HG03457 (cell line): ENCODE measurements around the gene CTSZ.
A peak's percentile ranks its signal among the peaks of the same experiment; 100 is the strongest.
"Not testable (repeated sequence)": the region's sequence is repeated elsewhere in the genome, so short reads cannot be mapped to it uniquely, and the experiment has no call there.

Experiments used
- ATAC-seq: cut with Tn5 transposase; IDR thresholded peaks from one replicate; pipeline ENCODE4 v1.9.1; 2021; ENCODE audit warnings: moderate number of reproducible peaks; ENCODE audit not compliant: unreplicated experiment

Gene CTSZ

DNA sequence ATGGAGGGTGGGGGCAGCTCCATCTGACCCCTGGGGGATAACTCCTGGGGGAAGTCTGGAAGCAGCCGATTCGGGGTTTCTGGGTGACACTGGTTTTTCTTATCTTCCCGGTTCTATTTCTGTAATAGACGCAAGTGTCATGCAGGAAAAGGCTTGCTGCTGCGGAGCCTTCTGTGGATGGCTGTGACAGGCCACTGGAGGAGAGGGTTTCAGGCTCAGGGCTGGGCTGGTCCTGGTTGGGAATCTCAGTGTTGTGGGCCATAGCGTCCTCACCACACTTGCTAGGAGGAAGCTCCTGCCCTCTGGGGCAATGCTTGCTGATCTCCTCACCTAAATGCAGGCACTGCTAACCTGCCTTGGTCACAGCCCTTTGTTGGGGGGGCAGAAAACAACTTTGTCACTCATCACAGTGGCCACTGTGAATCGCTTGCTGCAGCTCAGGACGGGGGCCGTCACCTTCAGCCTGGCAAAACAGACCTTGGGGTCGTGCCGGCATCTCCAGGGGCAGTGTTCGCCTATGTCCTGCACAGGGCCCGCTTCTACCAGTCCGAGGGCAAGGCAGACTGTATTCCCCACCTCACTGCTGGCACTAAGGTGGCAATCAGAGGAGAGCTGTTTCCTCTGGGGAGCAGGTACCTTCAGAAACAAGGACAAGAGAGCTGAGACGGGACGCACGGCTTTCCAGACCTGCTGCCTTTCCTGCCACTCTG, 7.8 kb upstream of the CTSZ start:
- no peak for ATAC-seq

DNA sequence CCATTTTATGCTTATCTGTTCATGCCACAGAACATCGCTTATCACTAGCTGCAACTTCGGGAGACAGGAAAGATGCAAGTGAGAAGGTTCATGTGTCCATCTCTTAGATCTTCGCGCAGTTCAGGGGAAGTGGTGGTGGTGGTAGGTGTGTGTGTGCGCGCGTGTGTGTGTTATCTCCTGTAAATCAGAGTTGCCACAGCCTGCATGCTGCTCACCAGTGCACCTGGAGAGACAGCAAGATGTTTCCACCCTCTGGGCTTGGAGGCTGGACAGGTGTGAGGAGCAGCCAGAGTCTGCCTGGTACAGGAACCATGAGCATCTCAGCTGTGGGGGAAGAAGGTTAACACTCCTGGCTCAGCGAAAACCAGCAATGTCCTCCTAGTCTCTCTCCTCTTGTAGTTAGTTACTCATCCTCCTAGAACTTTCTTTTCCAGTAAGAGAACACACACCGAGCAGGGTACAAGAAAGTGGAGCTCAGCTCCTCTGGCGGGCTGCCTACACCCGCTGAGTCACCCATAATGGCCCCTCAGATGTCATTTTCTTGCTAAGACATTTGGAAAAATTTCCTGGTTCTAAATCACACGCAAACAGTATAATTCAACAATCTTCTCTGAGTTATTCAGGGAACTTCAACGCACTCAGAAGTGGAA, 7.0 kb upstream of the CTSZ start:
- no peak for ATAC-seq

DNA sequence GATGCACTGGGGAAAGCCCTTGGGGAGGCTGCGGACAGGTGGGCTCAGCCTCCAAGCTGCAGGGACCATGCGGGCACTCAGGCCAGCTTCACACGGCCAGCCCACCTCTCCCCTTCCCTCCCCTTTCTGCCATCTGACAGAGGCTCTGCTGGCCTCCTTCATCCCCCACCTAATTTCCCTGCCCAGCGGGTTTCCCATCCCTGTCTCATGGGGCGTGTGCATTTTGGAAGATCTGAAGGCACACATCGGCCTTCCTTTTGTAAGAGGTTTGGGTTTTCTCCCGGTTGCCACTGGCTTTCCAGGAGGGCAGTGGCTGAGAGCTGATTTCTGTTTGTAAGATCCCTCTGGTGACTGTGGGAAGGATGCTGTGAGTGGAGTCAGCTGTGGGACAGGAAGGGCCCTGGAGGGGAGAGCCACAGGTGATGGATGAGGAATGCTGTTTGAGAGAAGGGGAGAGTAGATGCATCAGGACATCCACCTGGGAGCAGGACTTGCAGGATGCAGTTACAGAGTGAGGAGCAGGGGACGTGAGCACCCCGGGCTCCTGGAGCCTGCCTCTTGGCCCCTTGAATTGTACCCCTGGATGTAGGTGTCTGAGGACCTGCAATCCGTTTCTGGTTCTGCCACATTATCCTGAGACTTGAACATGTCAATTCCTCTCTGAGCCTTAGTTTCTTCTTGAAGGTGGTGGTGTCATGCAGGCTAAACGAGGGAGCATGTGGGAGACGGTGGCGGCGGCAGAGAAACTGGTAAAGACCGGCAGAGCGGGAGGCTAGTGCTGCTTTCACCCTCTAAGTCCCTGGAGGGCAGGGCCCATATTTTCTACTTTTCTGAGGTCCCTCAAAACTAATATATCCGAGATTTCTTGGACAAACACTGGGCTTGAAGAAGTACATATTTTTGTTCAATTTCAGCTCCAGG, 6.2 kb upstream of the CTSZ start:
- ATAC-seq = no peak

DNA sequence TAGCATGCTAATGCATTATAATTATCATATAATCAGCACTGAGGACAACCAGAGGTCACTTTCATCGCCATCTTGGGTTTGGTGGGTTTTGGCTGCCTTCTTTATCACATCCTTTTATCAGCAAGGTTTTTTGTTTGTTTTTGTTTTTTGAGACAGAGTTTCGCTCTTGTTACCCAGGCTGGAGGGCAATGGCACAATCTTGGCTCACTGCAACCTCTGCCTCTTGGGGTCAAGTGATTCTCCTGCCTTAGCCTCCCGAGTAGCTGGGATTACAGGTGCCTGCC, 4.8 kb upstream of the CTSZ start:
- not testable (repeated sequence) for ATAC-seq

DNA sequence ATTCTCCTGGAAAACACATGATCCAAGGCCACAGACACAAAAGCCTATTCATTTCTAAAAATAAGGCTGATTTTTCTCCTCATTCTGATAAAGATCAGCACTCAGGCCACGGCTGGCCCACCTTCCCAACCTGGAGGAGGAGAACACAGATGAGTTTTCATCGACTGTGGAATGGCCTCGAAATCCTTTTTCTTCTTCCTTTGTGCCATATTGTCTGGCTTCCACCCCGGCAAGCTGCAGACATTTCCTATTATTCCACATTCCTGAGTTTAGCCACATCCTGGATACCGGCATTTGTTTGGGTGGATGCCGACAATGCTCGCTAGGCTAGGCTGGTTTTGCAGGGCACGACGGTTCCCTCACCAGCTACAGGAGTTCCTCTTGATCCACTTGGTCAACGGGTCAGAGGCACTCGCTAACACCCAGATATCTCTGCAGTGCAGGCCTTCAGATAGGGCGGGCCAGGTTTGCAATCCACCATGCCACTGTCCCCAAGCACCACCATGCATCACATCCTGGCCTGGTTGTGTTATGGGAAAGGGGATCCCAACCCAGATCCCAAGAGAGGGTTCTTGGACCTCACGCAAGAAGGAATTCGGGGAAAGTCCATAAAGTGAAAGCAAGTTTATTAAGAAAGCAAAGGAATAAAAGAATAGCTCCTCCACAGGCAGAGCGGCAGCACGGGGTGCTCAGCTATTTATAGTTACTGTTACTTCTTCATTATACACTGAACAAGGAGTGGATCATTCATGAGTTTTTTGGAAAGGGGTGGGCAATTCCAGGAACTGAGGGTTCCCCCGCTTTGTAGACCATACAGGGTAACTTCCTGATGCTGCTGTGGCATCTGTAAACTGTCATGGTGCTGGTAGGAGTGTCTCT, 4.2 kb upstream of the CTSZ start:
- no peak for ATAC-seq

DNA sequence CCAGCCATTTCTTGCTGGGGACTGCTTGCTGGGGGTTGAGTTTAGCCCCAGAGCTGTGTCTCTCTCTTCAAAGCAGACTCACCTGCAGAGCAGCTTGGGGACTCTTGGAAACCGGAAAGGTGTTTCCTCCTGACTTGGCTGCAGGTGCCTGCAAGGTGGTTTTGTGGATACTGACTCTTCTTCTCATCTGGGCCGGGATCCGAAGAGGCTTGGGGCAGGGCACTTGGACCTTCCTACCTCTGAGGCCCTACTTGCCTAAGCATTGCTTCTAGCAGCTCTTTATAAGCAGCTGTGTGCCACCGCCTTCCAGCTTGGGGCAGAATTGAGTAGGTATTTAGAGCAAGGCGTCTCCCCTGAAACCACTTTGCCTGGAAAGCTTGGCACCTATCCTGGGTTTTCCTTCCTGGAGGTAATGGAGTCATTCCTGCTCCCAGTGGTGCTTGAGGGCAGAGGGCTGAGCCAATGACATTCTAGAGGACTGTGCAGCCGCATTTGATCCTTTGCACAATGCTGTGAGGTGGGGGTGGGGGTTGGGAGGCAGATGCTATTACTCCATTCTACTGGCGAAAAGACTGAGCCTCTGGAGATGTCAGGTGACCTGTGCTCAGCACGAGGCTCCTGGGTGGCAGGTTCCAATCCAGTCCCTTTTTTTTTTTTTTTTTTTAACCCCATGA, 3.4 kb upstream of the CTSZ start:
- ATAC-seq = no peak

DNA sequence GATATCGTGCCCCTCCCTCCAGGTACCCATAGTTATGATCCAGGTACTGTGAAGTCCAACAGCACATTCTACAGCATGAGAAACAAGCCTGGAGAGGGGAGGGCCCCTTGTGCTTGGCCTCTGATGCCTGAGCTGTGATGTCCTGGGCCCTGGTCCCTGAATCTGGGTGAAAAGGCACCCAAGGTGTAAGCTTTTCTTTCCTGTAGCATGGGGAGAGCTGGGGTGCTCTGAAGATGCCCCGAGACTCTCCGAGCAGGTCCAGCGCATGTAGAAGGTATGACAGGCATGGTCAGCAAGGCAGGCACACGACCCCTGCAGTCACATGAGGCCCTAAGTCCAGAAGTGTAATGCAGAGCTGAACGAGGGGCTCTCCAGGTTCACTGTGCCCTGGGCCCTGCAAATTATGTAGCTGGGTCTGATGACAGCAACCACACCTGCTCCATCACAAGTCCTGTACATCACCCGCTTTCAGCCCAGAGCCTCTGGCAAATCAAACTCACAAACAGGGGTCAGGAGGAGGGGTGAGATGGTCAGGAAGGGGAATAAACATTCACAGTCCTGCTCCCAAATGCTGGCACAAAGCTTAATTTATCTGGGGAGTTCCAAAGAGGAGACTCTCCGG, 1.8 kb upstream of the CTSZ start:
- no peak for ATAC-seq

DNA sequence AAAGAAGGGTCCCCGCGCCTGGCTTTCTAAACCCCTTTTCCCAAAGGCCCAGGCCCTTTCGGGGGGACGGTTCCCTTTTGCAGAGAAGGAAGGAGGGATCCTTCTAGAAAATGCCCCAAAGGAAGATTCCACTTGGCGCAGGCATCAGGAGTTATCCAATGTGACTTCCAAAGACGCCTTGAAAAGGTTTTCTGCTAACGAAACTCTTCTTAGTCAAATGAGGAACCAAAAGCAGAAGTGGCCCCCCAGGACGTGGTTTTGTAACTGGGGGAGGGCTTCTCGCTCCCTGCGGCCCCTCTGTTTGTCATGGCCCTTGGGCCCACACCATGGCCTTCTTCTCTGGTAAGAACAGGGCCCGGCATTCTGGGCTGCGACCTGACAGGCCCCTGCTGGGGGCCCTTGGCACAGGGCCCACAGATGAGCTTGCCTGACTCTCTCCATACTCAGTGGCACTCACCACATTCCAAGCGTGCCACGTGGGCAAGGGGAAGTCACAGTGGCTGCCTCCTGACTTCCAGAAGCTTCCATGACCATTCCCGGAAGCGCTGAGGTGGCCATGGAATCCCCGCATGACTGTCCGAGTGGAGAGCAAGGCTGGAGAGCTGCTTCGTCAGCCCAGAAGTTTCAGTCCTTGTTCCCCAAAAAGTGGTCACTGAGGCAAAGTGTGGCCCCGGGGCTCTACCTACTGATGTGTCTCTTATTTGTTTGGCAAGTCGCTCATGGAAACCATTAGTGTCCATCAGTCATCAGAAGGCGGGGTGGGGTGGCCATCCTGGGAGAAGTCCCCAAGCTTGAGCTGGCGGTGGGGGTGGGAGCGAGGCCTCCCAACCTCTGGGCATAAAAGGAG, 834 bp upstream of the CTSZ start:
- ATAC-seq = no peak

DNA sequence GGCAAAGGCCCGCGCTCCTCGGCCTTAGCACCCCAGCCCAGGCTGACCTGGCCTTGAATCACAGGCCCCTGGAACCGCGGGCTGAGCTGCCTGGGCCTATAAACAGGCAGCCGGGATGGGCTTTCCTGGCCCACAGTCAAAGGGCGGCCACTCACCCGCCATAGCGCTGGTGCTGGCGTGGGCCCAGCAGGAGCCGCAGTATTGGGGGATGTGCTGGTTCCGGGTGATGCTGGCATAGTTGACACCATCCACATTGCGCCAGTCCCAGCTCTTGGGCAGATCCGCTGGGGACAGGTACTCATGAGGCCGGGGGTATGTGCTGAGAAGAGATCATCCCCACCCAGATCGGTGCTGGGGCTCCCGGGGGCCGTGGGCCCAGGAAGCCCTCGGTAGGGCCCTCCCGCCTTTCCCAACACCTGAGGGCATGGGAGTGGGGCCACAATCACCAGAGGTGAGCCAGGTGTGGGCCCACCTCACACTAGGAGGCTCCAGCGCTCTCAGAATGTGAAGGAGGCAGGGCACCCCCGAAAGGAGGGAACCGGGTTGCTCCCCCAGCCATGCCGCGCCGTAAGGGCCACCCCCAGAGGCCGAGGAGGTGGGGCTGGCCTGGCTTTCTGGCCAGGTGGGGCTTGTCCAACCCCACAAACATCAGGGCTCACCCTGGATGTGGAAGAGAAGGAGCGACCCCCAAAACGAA, 739 bp downstream of the CTSZ start:
- ATAC-seq = no peak

DNA sequence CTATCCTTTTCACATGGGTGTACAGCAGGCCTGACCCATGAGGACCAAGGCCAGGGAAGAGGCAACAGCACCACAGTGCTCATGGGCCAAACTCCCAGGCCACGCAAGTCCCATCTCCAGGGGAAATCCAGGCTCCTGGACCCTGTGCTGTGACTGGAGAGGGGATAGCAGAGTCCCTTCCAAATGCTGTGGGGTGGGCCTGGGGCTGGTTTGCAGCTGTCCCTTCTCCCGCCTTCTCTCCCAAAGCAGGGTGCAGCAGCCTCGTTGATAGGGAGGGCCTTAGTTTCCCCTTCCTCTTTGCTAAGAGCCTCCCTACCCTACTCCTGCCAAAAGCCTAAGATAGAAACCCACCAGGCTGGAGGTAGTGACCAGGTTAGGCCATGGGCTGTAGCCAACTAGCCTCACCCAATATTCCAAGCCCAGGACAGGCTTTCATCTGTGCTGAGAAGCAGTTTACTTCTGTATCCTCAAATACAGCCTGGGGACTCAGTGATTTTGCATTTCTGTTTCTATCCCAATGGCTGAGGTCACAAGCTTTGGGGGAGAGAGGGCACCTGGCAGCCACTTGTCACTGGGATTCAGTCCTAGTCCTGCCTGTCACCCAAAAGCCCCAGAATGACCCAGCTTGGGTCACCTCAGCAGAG, 1.4 kb downstream of the CTSZ start:
- ATAC-seq = peak; percentile 0

DNA sequence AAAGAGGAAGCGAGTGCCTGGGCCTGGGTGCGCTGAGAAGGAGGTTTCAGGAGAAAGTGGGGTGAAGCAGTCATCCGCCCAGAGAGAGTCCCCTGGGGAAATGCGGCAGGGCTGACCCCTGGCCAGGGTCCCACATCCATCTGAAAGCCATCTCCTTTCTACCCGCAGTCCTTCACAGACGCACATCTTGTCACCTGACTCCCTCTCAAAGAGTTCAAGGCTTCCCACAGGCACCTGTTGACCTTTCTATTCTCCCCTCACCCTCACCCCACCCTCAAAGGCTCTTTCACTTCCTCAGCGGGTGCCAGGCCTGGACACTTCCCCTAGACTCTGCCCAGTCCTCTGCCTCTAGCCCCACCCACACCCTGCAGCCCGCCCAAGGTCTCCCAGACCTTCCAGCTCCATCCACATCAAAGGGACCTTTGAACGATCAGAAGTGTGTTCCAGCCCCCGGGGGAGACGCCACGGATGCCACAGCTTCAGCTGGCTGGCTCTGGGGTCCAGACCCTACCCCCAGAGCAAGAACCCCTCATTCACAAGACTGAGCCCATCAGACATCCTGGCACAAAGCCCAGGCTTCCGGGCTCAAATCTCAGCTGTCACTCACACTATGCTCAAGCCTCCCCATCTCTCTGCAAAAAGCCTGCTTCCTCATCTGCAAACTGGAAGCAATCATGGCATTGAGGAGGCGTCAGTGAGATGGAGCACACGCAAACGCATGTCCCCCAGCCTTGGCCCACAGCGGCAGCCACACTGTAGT, 2.1 kb downstream of the CTSZ start:
- peak; percentile 46 for ATAC-seq

DNA sequence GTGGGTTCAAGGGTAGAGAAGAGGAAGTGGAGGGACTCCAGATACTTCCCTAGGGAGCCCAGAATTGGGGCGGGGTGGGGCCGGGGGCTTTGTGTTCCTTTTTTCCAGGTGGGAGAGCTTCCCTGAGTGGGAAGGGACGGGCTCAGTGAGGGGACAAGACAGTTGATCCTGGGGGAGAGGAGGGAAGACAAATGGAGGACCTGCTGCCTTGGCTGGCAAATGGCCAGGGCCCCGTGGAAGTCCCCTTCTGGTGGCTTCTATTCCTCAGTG, 2.6 kb downstream of the CTSZ start:
- no peak for ATAC-seq

DNA sequence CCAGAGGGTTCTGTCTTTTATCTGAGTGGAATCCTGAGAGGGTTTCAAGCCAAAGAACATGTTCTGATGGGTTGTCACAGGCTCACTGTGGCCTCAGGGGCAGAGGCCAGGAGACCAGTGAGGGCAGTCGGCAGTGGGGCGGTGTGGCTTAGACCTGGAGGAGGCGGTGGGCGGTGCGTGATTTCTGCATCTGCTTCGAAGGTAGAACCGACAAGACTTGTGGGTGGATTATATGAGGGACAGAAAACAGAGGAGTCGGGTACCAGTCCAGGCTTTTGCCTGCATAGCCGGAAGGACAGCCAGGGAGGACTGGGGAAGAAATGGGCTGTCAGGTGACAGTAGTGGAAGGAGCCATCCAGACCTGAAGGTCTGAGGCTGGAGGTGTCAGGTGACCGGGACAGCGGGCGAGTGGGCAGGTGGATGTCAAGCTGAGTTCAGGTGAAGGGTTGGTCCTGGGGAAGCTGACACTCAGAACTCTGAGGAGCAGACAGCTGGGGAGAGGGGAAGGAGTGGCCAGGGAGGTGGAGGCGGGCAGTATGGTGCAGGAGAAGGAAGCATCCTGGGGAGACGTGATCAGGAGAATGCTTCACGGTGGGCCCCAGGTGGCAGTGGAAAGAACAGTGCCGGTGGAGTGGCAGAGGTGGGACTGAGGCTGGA, 3.1 kb downstream of the CTSZ start:
- ATAC-seq = no peak

DNA sequence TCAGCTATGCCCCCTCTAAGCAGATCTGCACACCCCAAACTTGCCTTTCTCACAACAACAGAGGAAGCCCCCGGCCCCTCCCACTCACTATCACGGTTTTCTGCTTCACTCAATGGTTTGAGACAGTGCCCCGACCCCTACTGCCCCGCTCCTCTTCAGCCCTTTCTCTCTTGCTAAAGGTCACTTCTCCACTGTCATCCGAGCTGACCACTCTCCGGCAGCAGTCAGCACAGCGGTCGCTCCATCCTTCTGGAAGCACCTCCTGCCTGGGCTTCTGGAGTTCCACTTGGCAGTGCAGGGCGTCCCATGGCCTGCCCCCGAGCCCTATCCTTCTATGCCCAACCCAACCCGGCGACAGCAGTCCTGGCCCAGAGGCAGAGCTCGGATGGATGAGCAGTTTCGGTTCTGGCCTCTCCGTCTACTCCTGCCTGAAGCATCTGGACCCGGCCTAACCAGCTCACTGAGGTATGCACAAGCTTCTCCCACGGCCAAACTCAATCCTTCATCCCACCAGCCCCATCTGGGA, 4.1 kb downstream of the CTSZ start:
- no peak for ATAC-seq

DNA sequence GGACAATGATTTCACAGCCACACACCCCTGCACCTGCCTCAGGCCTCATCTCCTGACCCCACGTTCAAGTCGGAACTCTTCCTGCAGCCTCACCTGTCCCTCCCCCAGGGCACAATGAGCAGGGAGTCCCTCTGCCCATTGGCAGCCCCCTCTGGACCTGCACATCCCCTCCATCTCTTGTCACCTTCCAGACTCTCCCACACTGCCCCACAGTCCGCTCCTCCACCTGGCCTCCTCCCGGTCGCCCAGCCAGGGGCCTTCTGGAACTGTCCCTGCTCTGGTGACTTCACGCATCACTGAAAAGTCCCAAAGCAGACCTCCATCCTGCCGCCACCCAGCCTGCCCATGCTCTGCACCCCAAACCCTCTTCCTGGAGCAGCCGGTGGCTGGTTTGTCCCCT, 4.7 kb downstream of the CTSZ start:
- no peak for ATAC-seq

DNA sequence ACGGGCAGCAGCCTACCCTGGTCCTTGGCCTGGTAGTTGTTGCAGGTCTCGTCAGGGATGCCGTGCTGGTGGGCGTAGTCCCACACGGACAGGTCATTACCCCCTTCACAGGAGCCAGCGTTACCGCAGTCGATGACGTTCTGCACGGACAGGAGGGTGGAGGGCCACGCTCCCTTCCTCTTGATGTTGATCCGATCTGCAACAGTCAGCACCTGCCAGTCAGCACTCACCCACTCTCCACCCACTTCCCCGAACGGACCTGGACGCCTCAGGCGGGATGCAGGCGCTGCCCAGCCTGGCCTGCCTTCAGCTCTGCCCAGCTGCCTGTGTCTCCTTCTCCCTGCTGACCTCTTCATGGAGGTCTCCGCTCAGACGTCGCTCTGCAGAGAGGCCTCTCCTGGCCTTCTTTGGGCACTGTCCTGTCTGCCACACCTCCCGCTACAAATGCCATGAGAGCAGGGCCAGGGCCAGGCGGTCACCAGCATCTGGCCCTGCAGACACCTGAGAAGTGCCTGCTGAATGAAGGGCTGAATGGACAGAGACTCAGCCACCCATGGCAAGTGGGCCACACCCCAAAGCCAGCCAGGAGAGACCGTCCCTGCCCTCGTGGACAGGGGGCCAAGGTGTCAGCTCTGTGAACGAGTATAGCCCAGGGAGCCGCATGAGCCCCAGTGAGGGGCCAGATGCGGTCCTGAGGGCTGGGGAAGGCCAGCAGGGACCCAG, 5.4 kb downstream of the CTSZ start:
- ATAC-seq = no peak
